Inflammatory macrophage treated with lipopolysaccharide for 1 hour (primary cell): Measurements from ENCODE around the gene RAB27A.
A peak's percentile ranks its signal among the peaks of the same experiment; 100 is the strongest.
"Not testable (repeated sequence)": the region's sequence is repeated elsewhere in the genome, so short reads cannot be mapped to it uniquely, and the experiment has no call there.

Experiments used
- DNase-seq, 2 donors: peaks; one replicate each; pipeline ENCODE4 v3.0.0-alpha.2; 2020 to 2022

The RAB27A gene

DNA sequence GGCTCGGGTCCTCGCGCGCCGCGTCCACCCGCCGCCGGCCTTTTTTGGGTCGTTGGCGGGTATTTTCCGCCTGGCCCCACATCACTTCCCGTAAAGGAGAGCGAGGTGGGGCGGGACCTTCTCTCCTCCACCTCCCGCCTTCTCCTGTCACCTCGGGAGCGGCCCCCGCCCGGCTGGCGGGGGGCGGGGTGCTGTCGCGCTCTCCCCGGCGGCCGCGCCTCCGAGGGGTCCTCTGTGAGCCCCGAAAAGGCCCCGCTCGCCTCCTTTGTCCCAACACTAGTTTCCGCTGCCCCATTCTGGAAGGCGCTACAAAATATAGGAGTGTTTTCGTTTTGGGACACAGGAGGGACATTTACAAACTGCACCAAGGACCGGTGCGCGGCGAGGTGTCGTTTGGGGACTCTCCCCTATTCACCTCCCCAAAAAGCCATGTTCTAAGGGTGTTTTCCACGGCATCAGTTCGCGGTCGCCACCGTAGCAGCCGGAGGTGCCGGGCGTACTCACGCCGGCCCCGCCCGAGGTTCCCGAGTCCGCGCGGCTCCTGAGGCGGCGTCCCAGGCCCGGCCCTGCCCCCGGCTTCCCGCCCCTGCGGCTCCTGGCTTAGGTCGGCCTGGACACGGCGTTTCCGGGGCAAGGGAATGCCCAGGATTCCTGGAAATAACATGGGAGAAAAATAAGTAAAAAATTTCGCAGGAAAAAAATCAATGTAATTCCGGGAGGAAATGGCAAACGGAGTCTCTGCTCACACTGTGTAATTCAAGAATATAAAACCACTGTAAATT is at the start of gene RAB27A:
RAB27A (minus strand) TSS at position 68 of the 782 bp plus-strand sequence. CDS start 54,879 bp downstream, outside the sequence.
- peak; percentile 41 to 59 for DNase-seq

DNA sequence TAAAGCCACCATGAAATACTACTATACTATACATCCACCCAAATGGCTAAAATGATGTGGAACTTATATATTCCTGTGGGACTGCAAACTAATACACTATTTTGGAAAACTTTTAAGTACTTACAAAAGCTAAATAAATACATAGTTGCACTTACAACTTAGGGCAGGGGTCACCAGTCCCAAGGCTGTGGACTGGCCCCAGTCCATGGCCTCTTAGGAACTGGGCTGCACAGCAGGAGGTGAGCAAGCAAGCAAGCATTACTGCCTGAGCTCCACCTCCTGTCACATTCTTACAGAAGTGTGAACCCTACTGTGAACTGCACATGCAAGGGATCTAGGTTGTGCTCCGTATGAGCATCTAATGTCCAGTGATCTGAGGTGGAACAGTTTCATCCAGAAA is 47.5 kb upstream of the RAB27A start:
- no peak for DNase-seq

DNA sequence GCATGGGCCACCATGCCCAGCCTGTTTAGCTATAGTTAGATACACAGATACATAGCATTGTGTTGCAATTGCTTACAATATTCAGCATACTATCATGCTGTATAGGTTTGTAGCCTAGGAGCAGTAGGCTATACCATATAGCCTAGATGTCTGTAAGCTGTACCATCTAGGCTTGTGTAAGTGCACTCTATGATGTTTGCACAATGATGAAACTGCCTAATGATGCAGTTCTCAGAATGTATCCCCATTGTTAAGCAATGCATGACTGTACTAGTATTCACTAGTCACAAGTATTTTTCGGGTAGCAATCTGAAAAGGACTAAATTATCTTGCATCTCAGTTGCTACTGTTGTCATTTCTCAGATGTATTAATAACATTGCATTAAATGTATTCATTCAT is 45.4 kb upstream of the RAB27A start:
- DNase-seq: peak; percentile 35 to 45

DNA sequence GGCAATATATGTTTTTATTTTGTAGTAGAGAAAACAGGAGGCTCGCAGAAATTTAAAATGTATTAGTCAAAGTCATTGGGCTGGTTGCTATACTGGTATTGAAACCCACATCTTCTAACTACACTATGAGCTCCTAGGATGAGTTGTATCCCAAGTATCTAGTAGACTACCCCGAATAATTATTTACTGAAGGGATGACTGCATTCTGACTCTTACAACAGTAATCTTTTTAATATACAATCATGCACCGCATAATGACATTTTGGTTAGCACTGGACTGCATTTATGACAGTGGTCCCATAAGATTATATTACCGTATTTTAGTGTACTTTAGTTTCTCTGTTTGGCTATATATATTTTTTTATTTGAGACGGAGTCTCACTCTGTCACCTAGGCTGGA is 44.8 kb upstream of the RAB27A start:
- no peak for DNase-seq

DNA sequence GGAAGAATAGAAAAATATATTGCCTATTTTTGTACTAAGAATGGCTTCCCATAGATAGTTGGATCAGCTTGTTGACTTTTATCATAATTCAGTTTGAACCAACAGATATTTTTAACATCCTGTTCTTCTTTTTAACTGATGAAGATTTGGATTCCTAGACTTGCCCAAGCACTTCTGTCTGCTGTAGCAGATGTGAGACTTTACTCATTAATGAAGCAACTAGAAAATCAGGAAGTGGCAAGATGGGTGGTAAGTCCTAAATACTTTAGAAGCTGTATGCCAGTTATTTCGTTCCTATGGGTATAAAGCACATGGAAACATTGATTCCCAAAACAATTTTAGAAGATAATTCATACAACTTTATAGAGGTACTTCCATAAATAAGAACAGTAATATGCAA is 37.8 kb upstream of the RAB27A start:
- peak; percentile 30 to 61 for DNase-seq

DNA sequence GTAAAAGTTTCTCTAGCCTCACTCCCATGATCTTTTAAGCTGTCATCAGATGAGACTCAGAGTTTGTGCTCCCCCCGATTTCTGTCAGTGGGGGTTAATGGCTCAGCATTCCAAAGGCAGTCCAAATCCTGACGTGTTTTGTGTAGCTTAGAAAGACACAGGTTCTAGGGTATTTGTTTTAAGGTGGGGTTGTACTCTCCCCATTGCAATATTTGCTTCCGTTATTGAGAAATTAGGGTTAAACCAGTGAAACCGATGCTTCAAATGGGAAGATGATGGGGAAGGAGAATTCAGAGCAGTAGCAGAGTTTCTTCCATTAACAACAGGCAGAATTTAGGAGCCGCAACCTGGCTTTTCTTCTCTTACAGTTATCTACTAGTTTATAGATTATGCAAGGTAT is 32.9 kb upstream of the RAB27A start:
- DNase-seq: peak; percentile 8 to 41

DNA sequence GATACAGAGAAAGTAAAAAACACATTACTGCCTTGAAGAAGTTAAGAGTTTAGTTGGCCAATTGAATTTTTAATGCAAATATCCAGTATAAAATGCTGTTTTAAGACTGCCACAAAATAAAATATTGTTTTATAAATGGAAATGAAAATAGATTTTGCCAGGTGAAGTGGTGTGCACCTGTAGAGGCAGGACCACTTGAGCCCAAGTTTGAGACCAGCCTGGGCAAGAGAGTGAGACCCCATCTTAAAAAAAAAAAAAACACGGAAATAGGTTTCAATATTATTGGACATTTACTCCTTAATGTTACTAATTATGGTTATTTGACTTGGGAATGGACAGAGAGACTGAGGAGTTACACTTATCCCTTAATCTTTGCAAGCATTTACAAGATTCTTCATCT is 31.4 kb upstream of the RAB27A start:
- DNase-seq: no peak

DNA sequence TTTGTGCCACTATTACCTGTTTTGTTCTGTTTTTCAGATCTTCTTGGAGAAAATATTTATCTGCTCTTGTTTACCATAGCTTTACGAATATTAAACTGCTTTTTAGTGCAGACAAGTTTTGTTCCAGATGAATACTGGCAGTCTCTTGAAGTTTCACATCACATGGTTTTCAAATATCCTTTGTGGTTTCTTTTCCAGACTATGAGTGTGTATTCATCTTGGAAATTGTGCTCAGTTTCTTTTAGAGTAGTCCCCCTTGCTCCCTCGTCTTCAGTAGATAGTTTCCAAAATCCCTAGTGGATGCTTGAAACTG is 30.6 kb upstream of the RAB27A start:
- DNase-seq: no peak

DNA sequence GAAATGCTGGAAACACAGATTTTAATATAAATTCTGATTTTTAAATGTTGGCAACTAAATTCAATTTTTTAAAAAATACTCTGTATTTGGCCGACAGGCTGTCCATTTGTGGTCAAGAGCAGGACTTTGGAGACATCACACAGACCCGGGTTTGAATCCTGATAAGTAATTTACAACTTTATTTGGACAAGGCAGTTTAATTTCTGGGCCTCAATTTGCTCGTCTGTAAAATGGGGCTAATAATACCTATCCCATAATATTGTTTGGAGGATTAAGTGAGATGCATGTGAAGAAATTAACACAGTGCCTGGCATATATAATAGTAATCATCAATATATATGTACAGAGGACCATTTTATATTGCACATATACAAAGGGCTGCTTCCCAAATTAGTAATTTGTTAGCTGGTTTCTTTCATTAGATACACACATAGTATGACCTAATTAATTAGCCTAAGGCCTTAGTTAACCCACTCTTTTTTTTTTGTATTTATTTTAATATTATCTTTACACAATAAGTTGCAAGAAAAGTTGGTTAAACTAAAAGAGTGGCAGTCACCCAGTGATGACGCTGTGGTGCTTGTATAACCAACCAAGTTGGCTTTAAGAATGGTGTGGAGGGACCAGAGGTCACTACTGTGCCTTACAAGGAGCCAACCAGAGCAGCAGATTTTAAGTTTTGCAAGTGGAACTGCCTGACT is 30.1 kb upstream of the RAB27A start:
- DNase-seq: peak; percentile 32 to 37

DNA sequence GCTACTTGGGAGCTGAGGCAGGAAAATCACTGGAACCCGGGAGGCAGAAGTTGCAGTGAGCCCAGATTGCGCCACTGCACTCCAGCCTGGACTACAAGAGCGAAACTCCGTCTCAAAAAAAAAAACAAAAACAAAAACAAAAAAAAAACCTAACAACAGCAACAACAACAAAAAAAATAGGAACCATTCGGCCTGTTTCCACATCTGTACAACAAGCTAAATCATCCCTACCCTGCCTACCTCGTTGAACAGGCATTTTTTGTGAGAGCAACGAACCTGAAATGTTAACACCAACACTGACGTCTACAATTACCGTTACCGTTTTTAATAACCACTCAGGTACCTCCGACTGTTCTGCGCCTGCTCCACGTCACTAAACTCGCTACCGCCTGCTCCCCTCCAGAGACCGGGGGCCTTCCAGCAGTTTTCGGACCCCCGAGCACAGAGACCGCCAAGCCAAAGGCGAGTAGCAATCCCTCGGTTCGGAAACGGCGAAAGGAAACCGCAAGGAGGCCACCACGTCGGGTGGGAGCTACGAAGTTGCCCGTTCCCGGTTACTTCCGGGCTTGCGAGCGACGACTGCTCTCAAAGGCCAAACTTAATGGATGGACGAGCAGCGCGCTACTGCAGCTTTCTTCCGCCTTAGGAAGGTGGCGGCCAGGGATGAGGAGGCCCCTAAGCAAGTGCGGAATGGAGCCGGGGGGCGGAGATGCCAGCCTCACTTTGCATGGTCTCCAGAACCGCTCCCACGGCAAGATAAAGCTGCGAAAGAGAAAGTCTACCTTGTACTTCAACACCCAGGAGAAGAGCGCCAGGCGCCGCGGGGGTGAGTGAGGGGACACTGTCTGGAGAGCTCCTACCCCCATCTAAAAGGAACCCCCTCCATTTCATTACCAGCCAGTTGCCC is 29.2 kb upstream of the RAB27A start, which contains the start of the genes PIGB and PIGBOS1:
PIGB (plus strand) TSS at position 635 of the 907 bp plus-strand sequence; CDS start at position 664, 29 bp downstream.
PIGBOS1 (minus strand) TSS at position 536 of the 907 bp plus-strand sequence. CDS start 1,331 bp downstream, outside the sequence.
- DNase-seq: peak; percentile 82 to 86

DNA sequence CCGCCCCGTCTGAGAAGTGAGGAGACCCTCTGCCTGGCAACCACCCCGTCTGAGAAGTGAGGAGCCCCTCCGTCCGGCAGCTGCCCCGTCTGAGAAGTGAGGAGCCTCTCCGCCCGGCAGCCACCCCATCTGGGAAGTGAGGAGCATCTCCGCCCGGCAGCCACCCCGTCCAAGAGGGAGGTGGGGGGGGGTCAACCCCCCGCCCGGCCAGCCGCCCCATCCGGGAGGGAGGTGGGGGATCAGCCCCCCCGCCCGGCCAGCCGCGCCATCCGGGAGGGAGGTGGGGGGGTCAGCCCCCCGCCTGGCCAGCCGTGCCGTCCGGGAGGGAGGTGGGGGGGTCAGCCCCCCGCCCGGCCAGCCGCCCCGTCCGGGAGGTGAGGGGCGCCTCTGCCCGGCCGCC is 13.2 kb upstream of the RAB27A start:
- not testable (repeated sequence) for DNase-seq

DNA sequence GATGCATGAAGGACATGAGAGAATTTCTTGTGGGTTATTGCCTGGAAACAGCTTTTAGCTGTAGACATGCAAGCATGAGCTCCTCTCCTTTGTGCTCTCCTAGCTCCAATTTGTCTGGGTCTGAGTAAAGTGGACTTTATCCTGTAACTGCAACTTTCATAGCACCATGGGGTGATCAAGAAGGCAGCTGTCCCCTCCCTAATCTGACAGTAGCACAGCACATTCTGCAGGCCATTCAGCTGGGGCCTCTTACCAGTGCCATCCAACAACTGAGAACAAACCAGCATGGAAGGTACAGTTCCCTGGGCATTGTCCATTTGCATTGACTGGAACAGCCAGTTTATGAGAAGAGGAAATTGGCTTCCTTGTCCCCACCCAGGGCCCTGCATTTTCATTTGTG is 7.7 kb upstream of the RAB27A start:
- no peak for DNase-seq

DNA sequence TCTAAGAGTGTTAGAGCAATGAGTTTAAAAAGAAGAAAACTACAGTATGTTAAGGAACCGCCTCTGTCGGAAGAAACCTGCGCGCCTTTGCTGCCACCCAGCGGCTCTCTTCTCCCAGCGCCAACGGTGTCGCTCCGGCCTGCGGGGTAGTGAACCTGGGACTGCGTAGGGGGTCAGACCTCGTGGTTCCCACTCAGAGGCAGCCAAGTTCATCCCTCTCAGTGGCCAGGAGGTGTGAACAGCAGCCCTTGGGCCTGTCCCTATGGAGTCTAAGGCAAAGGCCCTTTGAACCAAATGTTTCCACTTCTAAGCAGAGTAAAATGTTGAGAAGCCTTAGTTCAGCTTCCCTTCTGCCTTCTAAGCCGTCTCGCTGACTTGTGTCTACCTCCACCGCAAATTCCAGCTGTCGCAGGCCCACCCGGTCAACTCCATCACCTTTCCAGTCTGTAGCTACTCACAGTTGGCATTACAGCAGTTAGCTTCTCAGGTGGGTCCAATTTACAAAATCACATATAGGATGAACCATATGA is 980 bp upstream of the RAB27A start:
- peak; percentile 80 to 92 for DNase-seq

DNA sequence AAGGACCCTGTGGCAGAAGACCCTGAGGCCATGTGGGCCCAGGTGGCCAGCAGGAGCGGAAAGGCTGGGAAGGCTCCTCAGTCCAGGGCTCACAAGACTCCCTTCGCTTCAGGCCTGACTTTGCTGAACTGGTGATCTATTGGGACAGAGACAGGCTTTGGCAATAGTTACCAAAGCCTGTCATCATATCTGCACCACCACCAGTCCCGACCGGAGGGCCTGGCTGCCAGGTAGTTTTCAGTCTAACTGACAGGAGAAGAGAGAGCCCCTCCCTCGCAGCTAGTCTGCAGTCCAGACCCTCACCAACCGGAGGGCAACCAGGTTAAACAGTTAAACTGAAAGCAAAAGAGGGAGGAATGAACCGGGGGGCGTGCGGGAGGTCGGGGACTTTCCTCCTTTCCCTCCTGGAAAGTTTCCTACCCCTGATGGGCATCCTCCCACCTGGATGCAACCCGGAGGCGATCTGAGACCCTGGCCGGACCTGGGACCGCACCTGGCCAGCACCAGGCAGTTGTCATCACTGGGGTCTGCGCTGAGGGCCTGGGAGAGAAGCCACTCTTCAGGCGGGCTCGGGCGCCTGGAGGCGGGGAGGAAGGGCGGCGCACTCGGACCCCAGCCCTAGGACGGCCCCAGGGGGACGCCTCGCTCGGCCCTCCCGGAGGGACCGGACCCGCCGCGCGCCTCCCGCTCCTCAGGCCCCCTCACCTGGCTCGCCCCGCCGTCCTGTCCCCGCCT is 435 bp downstream of the RAB27A start:
- peak; percentile 53 to 70 for DNase-seq

DNA sequence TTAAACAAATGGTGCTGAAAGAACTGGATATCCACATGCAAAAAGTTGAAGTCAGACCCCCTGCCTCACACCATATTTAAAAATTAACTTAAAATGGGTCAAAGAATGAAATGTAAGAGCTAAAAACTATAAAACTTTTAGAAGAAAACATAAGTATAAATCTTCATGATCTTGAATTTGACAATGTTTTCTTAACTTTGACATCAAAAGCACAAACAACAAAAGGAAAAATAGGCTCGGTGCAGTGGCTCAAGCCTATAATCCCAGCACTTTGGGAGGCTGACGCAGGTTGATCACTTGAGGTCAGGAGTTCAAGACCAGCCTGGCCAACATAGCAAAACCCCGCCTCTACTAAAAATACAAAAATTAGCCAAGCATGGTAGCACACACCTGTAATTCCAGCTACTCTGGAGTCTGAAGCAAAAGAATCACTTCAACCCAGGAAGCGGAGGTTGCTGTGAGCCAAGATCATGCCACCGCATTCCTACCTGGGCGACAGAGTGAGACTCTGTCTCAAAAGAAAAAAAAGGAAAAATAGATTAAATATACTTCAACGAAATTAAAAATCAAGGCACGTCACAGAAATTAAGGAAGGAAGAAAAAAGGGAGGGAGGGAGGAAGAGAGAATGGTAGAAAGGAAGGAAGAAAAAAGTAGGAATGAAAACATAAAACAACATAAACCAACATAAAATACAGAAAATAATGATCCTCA is 1.5 kb downstream of the RAB27A start:
- no peak for DNase-seq

DNA sequence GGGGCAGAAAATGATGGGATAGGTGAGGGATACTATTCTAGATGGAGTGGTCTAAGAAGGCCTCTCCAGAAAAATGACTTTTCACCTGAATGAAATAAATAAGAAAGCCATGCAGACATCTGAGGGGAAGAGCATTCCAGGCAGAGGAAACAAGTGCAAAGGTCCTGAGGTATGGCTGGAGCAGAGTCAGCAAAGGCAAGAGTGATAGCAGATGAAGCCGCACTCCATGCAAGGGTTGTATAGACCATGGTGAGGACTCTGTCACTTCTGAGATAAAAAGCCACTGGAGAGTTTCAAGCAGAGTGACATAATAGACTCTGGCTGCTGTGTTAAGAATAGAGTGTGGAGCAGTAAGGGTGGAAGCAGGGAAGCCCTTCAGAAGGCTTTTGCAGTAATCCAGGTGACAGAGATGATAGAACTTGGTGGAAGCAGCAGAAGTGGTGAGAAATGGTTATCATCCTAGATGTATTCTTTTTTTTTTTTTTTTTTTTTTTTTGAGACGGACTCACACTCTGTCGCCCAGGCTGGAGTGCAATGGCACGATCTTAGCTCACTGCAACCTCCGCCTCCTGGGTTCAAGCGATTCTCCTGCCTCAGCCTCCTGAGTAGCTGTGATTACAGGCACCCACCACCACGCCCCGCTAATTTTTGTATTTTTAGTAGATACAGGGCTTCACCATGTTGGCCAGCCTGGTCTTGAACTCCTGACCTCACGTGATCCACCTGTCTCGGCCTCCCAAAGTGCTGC is 3.0 kb downstream of the RAB27A start:
- not testable (repeated sequence) for DNase-seq

DNA sequence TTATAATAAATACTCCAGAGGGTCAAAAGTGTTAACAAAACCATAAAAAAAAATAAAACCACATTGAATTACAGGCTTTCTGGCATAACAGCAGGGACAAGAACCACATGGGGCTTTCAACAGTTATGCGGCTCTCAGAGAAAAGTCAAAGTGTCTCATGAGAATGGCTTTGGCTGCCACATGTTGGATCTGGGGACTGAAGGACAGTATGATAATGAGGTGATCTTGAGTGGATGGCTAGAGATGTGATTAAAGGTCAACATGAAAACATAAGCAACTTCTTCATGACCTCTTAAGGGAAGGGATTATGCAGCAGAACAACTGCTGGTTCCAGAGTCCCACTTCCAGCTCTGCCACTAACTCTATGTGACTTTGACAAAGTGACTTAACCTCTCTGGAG is 5.2 kb downstream of the RAB27A start:
- no peak for DNase-seq

DNA sequence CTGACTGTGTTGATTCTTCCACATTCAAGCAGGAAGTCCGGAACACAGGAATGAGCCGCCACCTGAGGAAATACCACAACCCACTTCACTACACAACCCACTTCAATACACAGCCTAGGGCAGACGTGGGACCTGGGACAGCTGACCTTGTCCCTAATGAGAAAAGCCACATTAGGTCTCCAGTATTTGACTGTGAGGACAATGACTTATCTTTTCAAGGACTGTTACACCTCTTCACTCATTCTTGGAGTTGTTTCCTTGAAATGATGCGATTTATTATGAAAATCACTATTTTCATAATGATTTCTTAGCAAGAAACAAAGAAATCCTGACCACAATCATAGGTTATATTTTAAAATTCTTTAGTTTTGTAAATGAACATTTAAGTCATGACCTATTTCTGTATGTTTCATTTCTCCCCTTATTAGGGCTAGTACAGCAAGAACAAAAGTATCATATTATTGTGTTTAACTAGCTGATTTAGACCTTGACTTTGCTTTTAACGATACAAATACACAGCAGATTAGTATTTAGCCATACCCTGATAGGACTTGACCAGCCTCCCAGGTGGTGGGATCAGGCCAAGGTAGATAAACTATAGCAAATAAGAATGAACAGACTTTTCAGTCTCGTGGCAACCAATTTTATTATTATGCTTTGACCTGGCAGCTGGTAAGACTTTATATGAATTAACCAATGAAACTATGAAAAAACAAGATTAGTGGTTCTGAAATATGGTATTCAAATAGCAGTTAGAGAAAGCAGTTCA is 6.0 kb downstream of the RAB27A start:
- DNase-seq: no peak

DNA sequence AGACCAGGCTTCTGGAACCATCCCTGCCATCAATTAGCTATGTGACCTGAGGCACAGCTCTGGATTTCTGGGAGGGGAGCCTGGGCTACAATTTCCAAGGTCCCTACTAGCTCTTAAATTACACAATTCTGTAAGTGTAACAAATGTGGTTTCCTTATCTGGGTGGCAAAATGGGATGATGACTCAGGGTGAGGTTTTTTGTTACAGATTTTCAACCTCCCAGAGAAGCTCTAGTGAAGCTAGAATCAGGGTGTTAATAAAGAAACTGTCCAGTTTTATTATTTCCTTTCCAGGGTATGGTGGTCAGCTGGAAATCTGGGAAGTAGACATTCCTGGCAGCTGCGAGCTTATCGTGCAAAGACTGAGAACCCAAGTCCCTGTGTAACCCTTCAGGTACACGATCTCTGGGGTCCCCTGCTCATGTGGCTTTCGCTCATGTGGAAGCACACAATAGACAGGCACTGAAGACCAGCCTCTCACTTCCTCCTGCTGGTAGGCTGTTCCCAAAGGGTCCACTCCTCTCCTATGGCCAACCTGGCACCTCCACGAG is 7.3 kb downstream of the RAB27A start:
- DNase-seq: peak; percentile 52 to 70
